Muscle layer of duodenum (tissue), 2 donors: ENCODE results near the gene DOCK9.

ENCODE experiments used
- H3K27ac ChIP-seq: one replicate; pipeline ENCODE4 v1.7.0; 2013; ENCODE audit warnings: mild to moderate bottlenecking, low read length
- H3K27me3 ChIP-seq: one replicate; pipeline ENCODE4 v1.7.0; 2013; ENCODE audit warnings: low read depth, mild to moderate bottlenecking, control low read depth, low read length
- H3K36me3 ChIP-seq, 2 donors: one replicate each; pipeline ENCODE4 v1.7.0; 2013; ENCODE audit warnings: low read length in 2 of 2, control low read depth in 1 of 2, mild to moderate bottlenecking in 1 of 2; ENCODE audit not compliant: insufficient read depth in 2 of 2, control insufficient read depth in 1 of 2
- H3K4me1 ChIP-seq, 2 donors: one replicate each; pipeline ENCODE4 v1.7.0; 2013; ENCODE audit warnings: low read length in 2 of 2, mild to moderate bottlenecking in 2 of 2, control low read depth in 1 of 2, moderate library complexity in 1 of 2; ENCODE audit not compliant: insufficient read depth in 2 of 2, control insufficient read depth in 1 of 2
- H3K4me3 ChIP-seq, 2 donors: one replicate each; pipeline ENCODE4 v1.7.0; 2013; ENCODE audit warnings: low read length in 2 of 2, low read depth in 1 of 2, mild to moderate bottlenecking in 1 of 2
- H3K9me3 ChIP-seq, 2 donors: one replicate each; pipeline ENCODE4 v1.7.0; 2013; ENCODE audit warnings: low read length in 2 of 2, control low read depth in 1 of 2, mild to moderate bottlenecking in 1 of 2; ENCODE audit not compliant: control insufficient read depth in 1 of 2
- donor health status: healthy.

Gene DOCK9

GRCh38 chr13:98997011-98997730 lies 19.3 kb upstream of the DOCK9 start:
- no peak overlapping the region for H3K27ac ChIP-seq
- H3K9me3 ChIP-seq: no peaks in the 10 kb centered on the region
- peaks cover 12 to 35% of the 10 kb centered on the region in 2 donors for H3K4me1 ChIP-seq
- no peaks in the 10 kb centered on the region for H3K27me3 ChIP-seq
- no peak overlapping the region for H3K4me3 ChIP-seq
- H3K36me3 ChIP-seq: no peaks in the 10 kb centered on the region

GRCh38 chr13:98996046-98996445 lies 18.2 kb upstream of the DOCK9 start:
- no peaks in the 10 kb centered on the region for H3K27me3 ChIP-seq
- H3K4me3 ChIP-seq: no peak overlapping the region
- no peaks in the 10 kb centered on the region for H3K9me3 ChIP-seq
- H3K27ac ChIP-seq: no peak overlapping the region
- H3K4me1 ChIP-seq: peaks cover 12 to 33% of the 10 kb centered on the region in 2 donors
- H3K36me3 ChIP-seq: no peaks in the 10 kb centered on the region

GRCh38 chr13:98994896-98995295 lies 17.0 kb upstream of the DOCK9 start:
- Histone ChIP-seq H3K27me3 (no peaks in the 10 kb centered on the region), H3K27ac (no peak overlapping the region), H3K36me3 (no peaks in the 10 kb centered on the region), H3K4me3 (no peak overlapping the region), H3K4me1 (peaks cover 8 to 26% of the 10 kb centered on the region in 2 donors), H3K9me3 (no peaks in the 10 kb centered on the region)

GRCh38 chr13:98994080-98994479 lies 16.2 kb upstream of the DOCK9 start:
- no peaks in the 10 kb centered on the region for H3K36me3 ChIP-seq
- no peaks in the 10 kb centered on the region for H3K9me3 ChIP-seq
- peaks cover 5 to 18% of the 10 kb centered on the region in 2 donors for H3K4me1 ChIP-seq
- no peaks in the 10 kb centered on the region for H3K27me3 ChIP-seq
- H3K27ac ChIP-seq: no peak overlapping the region
- no peak overlapping the region for H3K4me3 ChIP-seq

- no peak overlapping the region for H3K27ac ChIP-seq
- no peaks in the 10 kb centered on the region for H3K27me3 ChIP-seq
- peaks cover 0 to 10% of the 10 kb centered on the region in 2 donors for H3K4me1 ChIP-seq
- H3K4me3 ChIP-seq: no peak overlapping the region
- H3K9me3 ChIP-seq: no peaks in the 10 kb centered on the region
- H3K36me3 ChIP-seq: no peaks in the 10 kb centered on the region
These were observed 14.5 kb upstream of the DOCK9 start for GRCh38 chr13:98992355-98992754.

- peaks cover 0 to 10% of the 10 kb centered on the region in 2 donors for H3K4me1 ChIP-seq
- H3K36me3 ChIP-seq: no peaks in the 10 kb centered on the region
- H3K4me3 ChIP-seq: no peak overlapping the region
- no peak overlapping the region for H3K27ac ChIP-seq
- H3K9me3 ChIP-seq: no peaks in the 10 kb centered on the region
- no peaks in the 10 kb centered on the region for H3K27me3 ChIP-seq
These were observed 12.8 kb upstream of the DOCK9 start for GRCh38 chr13:98990701-98991100.

- H3K4me1 ChIP-seq: peaks cover 0 to 13% of the 10 kb centered on the region in 2 donors
- no peaks in the 10 kb centered on the region for H3K27me3 ChIP-seq
- H3K27ac ChIP-seq: no peak overlapping the region
- H3K9me3 ChIP-seq: no peaks in the 10 kb centered on the region
- H3K4me3 ChIP-seq: no peak overlapping the region
- no peaks in the 10 kb centered on the region for H3K36me3 ChIP-seq
These were observed 11.8 kb upstream of the DOCK9 start for GRCh38 chr13:98989469-98990235.

- no peaks in the 10 kb centered on the region for H3K9me3 ChIP-seq
- no peak overlapping the region for H3K4me3 ChIP-seq
- no peaks in the 10 kb centered on the region for H3K27me3 ChIP-seq
- no peaks in the 10 kb centered on the region for H3K36me3 ChIP-seq
- H3K4me1 ChIP-seq: peaks cover 0 to 13% of the 10 kb centered on the region in 2 donors
- no peak overlapping the region for H3K27ac ChIP-seq
These were observed 10.9 kb upstream of the DOCK9 start for GRCh38 chr13:98988780-98989179.

GRCh38 chr13:98988277-98988676 lies 10.4 kb upstream of the DOCK9 start:
- Histone ChIP-seq H3K4me1 (peaks cover 0 to 13% of the 10 kb centered on the region in 2 donors), H3K36me3 (no peaks in the 10 kb centered on the region), H3K27me3 (no peaks in the 10 kb centered on the region), H3K9me3 (no peaks in the 10 kb centered on the region), H3K4me3 (no peak overlapping the region), H3K27ac (no peak overlapping the region)

- no peaks in the 10 kb centered on the region for H3K36me3 ChIP-seq
These were observed 9.4 kb upstream of the DOCK9 start for GRCh38 chr13:98987275-98987674.

GRCh38 chr13:98986226-98986846 lies 8.5 kb upstream of the DOCK9 start:
- H3K27ac ChIP-seq: no peak overlapping the region

More at GRCh38 chr13:98987275-98987674, 9.4 kb upstream of the DOCK9 start:
- peaks cover 0 to 19% of the 10 kb centered on the region in 2 donors for H3K4me1 ChIP-seq
- H3K27me3 ChIP-seq: no peaks in the 10 kb centered on the region
- no peak overlapping the region for H3K4me3 ChIP-seq
- no peak overlapping the region for H3K27ac ChIP-seq
- H3K9me3 ChIP-seq: no peaks in the 10 kb centered on the region

More at GRCh38 chr13:98986226-98986846, 8.5 kb upstream of the DOCK9 start:
- peaks cover 0 to 23% of the 10 kb centered on the region in 2 donors for H3K4me1 ChIP-seq
- no peaks in the 10 kb centered on the region for H3K9me3 ChIP-seq
- H3K4me3 ChIP-seq: no peak overlapping the region
- no peaks in the 10 kb centered on the region for H3K27me3 ChIP-seq
- no peaks in the 10 kb centered on the region for H3K36me3 ChIP-seq
